ENCODE results near the gene CIDEC. TPM values are rescaled to one million over a fixed set of nuclear protein-coding genes. Genes with fewer than 3 reads are reported as not detected.

Gene CIDEC
- total and polyA plus RNA-seq, 2 of the 13 experiments (the other 11 are each of a cell fraction or from before 2014, with no cell fraction given), result 2.5 to 10.4 TPM

DNA sequence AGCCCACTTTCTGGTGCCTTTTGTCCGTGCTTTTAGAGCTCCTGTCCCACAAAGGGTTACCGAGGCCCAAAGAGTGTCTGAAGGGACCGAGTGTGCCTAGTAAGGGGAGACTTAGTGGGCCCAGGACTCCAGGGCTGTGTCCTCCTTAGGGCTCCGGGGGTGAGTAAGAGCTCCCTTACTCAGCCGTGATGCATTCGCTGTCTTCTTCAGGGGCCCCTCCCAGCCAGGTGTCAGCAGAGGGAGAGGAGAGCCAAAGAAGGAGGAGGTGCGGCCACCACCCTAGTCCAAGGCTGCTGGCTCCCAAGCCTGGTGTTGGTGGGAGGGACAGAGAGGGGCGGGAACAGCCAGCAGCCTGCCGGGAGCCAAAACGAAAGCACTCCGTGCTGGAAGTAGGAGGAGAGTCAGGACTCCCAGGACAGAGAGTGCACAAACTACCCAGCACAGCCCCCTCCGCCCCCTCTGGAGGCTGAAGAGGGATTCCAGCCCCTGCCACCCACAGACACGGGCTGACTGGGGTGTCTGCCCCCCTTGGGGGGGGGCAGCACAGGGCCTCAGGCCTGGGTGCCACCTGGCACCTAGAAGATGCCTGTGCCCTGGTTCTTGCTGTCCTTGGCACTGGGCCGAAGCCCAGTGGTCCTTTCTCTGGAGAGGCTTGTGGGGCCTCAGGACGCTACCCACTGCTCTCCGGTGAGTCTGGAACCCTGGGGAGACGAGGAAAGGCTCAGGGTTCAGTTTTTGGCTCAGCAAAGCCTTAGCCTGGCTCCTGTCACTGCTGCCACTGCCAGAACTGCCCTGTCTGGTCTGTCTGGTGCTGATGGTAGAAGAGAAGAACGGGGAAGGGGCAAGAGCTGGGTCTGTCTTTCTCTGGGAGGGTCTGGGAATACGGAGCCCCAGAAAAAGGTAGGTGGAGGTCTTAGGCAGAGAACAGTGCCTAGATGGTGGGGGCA lies 37.0 kb upstream of the CIDEC start, which contains the start of gene IL17RC (continued):
- TF ChIP-seq, protein P1, sequence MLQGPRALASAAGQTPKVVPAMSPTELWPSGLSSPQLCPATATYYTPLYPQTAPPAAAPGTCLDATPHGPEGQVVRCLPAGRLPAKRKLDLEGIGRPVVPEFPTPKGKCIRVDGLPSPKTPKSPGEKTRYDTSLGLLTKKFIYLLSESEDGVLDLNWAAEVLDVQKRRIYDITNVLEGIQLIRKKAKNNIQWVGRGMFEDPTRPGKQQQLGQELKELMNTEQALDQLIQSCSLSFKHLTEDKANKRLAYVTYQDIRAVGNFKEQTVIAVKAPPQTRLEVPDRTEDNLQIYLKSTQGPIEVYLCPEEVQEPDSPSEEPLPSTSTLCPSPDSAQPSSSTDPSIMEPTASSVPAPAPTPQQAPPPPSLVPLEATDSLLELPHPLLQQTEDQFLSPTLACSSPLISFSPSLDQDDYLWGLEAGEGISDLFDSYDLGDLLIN (CRISPR knock-in tag; IDR thresholded peaks at IDR 0.05; ENCODE audit: borderline replicate concordance), result no peak
- TF ChIP-seq TBP (CRISPR knock-in tag; IDR thresholded peaks at IDR 0.05) (no peak), ZNF747 (CRISPR knock-in tag; IDR thresholded peaks at IDR 0.05; ENCODE audit: borderline replicate concordance) (no peak; the same call in 1 of the 2 replicates), ATF7 (IDR thresholded peaks at IDR 0.05) (no peak), ATF7 (CRISPR knock-in tag; IDR thresholded peaks at IDR 0.05) (no peak), RARA (CRISPR knock-in tag; IDR thresholded peaks at IDR 0.05) (no peak), NFYC (CRISPR knock-in tag; IDR thresholded peaks at IDR 0.05) (no peak), MXD4 (CRISPR knock-in tag; IDR thresholded peaks at IDR 0.05) (no peak), MYC (CRISPR knock-in tag; IDR thresholded peaks at IDR 0.05; ENCODE audit: borderline replicate concordance) (peak; percentile 11; the same call in 1 of the 2 replicates), ZNF709 (CRISPR knock-in tag; IDR thresholded peaks at IDR 0.05) (peak; percentile 27; the same call in 1 of the 2 replicates), KDM5B (CRISPR knock-in tag; IDR thresholded peaks at IDR 0.05; ENCODE audit: borderline replicate concordance) (no peak), KMT2A (CRISPR knock-in tag; IDR thresholded peaks at IDR 0.05) (no peak; the same call in 1 of the 2 replicates), ZSCAN25 (CRISPR knock-in tag; IDR thresholded peaks at IDR 0.05) (peak; percentile 42; the same call in 1 of the 2 replicates), HNRNPK (IDR thresholded peaks at IDR 0.05; ENCODE audit: low read depth, low read length, poor library complexity, severe bottlenecking) (no peak), SOX5 (CRISPR knock-in tag; IDR thresholded peaks at IDR 0.05; ENCODE audit: borderline replicate concordance) (no peak), SMARCC2 (IDR thresholded peaks at IDR 0.05) (no peak), XRCC5 (optimal IDR thresholded peaks at IDR 0.05; ENCODE audit: low read length) (peak; percentile 73)
- TF ChIP-seq, protein P2, sequence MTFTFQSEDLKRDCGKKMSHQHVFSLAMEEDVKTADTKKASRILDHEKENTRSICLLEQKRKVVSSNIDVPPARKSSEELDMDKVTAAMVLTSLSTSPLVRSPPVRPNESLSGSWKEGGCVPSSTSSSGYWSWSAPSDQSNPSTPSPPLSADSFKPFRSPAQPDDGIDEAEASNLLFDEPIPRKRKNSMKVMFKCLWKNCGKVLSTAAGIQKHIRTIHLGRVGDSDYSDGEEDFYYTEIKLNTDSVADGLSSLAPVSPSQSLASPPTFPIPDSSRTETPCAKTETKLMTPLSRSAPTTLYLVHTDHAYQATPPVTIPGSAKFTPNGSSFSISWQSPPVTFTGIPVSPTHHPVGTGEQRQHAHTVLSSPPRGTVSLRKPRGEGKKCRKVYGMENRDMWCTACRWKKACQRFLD (CRISPR knock-in tag; IDR thresholded peaks at IDR 0.05; ENCODE audit: borderline replicate concordance), result no peak
- TF ChIP-seq, protein P3, sequence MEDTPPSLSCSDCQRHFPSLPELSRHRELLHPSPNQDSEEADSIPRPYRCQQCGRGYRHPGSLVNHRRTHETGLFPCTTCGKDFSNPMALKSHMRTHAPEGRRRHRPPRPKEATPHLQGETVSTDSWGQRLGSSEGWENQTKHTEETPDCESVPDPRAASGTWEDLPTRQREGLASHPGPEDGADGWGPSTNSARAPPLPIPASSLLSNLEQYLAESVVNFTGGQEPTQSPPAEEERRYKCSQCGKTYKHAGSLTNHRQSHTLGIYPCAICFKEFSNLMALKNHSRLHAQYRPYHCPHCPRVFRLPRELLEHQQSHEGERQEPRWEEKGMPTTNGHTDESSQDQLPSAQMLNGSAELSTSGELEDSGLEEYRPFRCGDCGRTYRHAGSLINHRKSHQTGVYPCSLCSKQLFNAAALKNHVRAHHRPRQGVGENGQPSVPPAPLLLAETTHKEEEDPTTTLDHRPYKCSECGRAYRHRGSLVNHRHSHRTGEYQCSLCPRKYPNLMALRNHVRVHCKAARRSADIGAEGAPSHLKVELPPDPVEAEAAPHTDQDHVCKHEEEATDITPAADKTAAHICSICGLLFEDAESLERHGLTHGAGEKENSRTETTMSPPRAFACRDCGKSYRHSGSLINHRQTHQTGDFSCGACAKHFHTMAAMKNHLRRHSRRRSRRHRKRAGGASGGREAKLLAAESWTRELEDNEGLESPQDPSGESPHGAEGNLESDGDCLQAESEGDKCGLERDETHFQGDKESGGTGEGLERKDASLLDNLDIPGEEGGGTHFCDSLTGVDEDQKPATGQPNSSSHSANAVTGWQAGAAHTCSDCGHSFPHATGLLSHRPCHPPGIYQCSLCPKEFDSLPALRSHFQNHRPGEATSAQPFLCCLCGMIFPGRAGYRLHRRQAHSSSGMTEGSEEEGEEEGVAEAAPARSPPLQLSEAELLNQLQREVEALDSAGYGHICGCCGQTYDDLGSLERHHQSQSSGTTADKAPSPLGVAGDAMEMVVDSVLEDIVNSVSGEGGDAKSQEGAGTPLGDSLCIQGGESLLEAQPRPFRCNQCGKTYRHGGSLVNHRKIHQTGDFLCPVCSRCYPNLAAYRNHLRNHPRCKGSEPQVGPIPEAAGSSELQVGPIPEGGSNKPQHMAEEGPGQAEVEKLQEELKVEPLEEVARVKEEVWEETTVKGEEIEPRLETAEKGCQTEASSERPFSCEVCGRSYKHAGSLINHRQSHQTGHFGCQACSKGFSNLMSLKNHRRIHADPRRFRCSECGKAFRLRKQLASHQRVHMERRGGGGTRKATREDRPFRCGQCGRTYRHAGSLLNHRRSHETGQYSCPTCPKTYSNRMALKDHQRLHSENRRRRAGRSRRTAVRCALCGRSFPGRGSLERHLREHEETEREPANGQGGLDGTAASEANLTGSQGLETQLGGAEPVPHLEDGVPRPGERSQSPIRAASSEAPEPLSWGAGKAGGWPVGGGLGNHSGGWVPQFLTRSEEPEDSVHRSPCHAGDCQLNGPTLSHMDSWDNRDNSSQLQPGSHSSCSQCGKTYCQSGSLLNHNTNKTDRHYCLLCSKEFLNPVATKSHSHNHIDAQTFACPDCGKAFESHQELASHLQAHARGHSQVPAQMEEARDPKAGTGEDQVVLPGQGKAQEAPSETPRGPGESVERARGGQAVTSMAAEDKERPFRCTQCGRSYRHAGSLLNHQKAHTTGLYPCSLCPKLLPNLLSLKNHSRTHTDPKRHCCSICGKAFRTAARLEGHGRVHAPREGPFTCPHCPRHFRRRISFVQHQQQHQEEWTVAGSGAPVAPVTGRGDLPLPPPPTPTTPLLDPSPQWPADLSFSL (CRISPR knock-in tag; IDR thresholded peaks at IDR 0.05), result no peak
- TF ChIP-seq, protein P4, sequence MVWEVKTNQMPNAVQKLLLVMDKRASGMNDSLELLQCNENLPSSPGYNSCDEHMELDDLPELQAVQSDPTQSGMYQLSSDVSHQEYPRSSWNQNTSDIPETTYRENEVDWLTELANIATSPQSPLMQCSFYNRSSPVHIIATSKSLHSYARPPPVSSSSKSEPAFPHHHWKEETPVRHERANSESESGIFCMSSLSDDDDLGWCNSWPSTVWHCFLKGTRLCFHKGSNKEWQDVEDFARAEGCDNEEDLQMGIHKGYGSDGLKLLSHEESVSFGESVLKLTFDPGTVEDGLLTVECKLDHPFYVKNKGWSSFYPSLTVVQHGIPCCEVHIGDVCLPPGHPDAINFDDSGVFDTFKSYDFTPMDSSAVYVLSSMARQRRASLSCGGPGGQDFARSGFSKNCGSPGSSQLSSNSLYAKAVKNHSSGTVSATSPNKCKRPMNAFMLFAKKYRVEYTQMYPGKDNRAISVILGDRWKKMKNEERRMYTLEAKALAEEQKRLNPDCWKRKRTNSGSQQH (CRISPR knock-in tag; IDR thresholded peaks at IDR 0.05; ENCODE audit: low read depth), result no peak

Measured in HepG2 (cell line).